Daoy (cell line): ENCODE measurements around the gene SERPINF2. TPM values are rescaled to one million over a fixed set of nuclear protein-coding genes. Genes with fewer than 3 reads are reported as not detected.
"Not testable (repeated sequence)": the region's sequence is repeated elsewhere in the genome, so short reads cannot be mapped to it uniquely, and the experiment has no call there.

Source experiments
- DNase-seq: peaks from one replicate; pipeline ENCODE4 v3.0.0-alpha.2; 2015; ENCODE audit warnings: low read depth
- total RNA-seq: library from RNA; depleted of rRNA; stranded (reverse); fragments of >200 nt; shearing (Covaris generic); gene quantifications from 2 replicates; pipeline ENCODE4 v1.2.3, GENCODE V29; 2014; rRNA removed

Gene SERPINF2
- 0.06 and 0.80 TPM in 2 replicates for total RNA-seq

- DNase-seq: no peak
Measured at GRCh38 chr17:1742371-1743087, at the start of gene SERPINF2. SERPINF2 (plus strand) TSS chr17:1742871; CDS start chr17:1744996, 2,125 bp downstream.

GRCh38 chr17:1693339-1693738, 49.3 kb upstream of the SERPINF2 start:
- DNase-seq: peak; percentile 43

- no peak for DNase-seq
Measured at GRCh38 chr17:1695365-1695764, 47.3 kb upstream of the SERPINF2 start.

- no peak for DNase-seq
Measured at GRCh38 chr17:1697681-1698080, 45.0 kb upstream of the SERPINF2 start.

GRCh38 chr17:1699891-1700290, 42.8 kb upstream of the SERPINF2 start:
- not testable (repeated sequence) for DNase-seq

GRCh38 chr17:1703063-1703462, 39.6 kb upstream of the SERPINF2 start:
- peak; percentile 71 for DNase-seq

- no peak for DNase-seq
Measured at GRCh38 chr17:1705004-1705403, 37.7 kb upstream of the SERPINF2 start.

GRCh38 chr17:1707107-1707506, 35.6 kb upstream of the SERPINF2 start:
- no peak for DNase-seq

GRCh38 chr17:1708791-1709346, 33.8 kb upstream of the SERPINF2 start:
- not testable (repeated sequence) for DNase-seq

- DNase-seq: no peak
Measured at GRCh38 chr17:1709403-1709951, 33.2 kb upstream of the SERPINF2 start.

GRCh38 chr17:1709971-1710806, 32.5 kb upstream of the SERPINF2 start, which contains the start of gene TLCD2:
TLCD2 (minus strand) TSS chr17:1710377; CDS start chr17:1710242, 135 bp downstream.
- DNase-seq: peak; percentile 79

GRCh38 chr17:1710807-1711553, 31.7 kb upstream of the SERPINF2 start:
- no peak for DNase-seq

GRCh38 chr17:1711804-1712203, 30.9 kb upstream of the SERPINF2 start:
- no peak for DNase-seq

GRCh38 chr17:1712271-1712670, 30.4 kb upstream of the SERPINF2 start:
- DNase-seq: no peak

- no peak for DNase-seq
Measured at GRCh38 chr17:1713160-1713877, 29.4 kb upstream of the SERPINF2 start.

- DNase-seq: peak; percentile 69
Measured at GRCh38 chr17:1713878-1714426, 28.7 kb upstream of the SERPINF2 start.

- DNase-seq: peak; percentile 99
Measured at GRCh38 chr17:1714427-1714979, 28.2 kb upstream of the SERPINF2 start.

GRCh38 chr17:1714980-1715802, 27.5 kb upstream of the SERPINF2 start:
- peak; percentile 95 for DNase-seq

- no peak for DNase-seq
Measured at GRCh38 chr17:1715803-1716075, 26.9 kb upstream of the SERPINF2 start.
